ENCODE data around the gene DNASE1L1.

GRCh38 chrX:154413142-154413541 lies 4.1 kb upstream of the DNASE1L1 start:
- TF ChIP-seq CTCF (conservative IDR thresholded peaks at IDR 0.05; ENCODE audit: low read length), result no peak
- TF ChIP-seq EZH2phosphoT487 (IDR thresholded peaks at IDR 0.05; ENCODE audit: borderline replicate concordance), result no peak
